Upper lobe of left lung (tissue), 4 donors: ENCODE measurements around the gene M1AP.

Experiments
- CTCF ChIP-seq, 6 experiments: fragments of 450-650 bp in 4 of 6; fragments of 200-600 bp in 2 of 6; sonication (generic) in 2 of 6; IDR thresholded peaks; one replicate each; pipeline ENCODE4 v1.5.1; 2016 to 2019; ENCODE audit warnings: antibody characterized with exemption in 6 of 6
- EP300 ChIP-seq, 4 donors: sonication (generic); formaldehyde crosslinking; IDR thresholded peaks; one replicate each; pipeline ENCODE4 v1.5.1; 2017; ENCODE audit warnings: antibody characterized with exemption in 4 of 4, control low read depth in 2 of 4
- POLR2A ChIP-seq, 4 donors: fragments of 450-650 bp; IDR thresholded peaks; one replicate each; pipeline ENCODE4 v1.5.1; 2016 to 2017; ENCODE audit warnings: antibody characterized with exemption in 4 of 4, mild to moderate bottlenecking in 2 of 4

DNA sequence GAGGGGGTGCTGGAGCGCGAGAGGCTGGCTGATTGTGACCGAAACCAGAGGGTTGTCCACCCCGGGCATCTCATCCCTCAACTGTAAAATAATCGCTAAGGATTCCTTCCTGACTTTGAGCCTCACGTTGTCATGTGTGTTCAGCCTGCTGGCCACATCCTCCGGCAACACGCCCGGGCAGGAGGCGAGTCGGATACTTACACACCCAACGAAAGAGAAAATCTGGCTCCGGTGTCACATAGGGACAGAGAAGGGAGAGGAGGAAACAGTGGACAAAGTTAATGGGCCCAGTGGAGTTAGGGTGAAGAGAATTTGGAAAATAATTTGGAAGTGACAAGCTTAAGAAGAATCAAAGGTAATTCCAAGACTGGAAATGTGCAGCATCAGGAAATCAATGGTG lies 131.5 kb downstream of the M1AP start:
- no peak for TF ChIP-seq POLR2A (IDR thresholded peaks at IDR 0.05)
- TF ChIP-seq CTCF (IDR thresholded peaks at IDR 0.05): no peak
- TF ChIP-seq EP300 (IDR thresholded peaks at IDR 0.05): no peak
